DLD1 (cell line): Measurements from ENCODE around the gene TMEM178B.
"Not testable (repeated sequence)": the region's sequence is repeated elsewhere in the genome, so short reads cannot be mapped to it uniquely, and the experiment has no call there.

Source experiments
- in situ Hi-C: cut with HindIII; loops from 2 replicates; pipeline ENCODE4 v1.10.0; 2017; ENCODE audit warnings: low sequenced_read_pairs

Gene TMEM178B

DNA sequence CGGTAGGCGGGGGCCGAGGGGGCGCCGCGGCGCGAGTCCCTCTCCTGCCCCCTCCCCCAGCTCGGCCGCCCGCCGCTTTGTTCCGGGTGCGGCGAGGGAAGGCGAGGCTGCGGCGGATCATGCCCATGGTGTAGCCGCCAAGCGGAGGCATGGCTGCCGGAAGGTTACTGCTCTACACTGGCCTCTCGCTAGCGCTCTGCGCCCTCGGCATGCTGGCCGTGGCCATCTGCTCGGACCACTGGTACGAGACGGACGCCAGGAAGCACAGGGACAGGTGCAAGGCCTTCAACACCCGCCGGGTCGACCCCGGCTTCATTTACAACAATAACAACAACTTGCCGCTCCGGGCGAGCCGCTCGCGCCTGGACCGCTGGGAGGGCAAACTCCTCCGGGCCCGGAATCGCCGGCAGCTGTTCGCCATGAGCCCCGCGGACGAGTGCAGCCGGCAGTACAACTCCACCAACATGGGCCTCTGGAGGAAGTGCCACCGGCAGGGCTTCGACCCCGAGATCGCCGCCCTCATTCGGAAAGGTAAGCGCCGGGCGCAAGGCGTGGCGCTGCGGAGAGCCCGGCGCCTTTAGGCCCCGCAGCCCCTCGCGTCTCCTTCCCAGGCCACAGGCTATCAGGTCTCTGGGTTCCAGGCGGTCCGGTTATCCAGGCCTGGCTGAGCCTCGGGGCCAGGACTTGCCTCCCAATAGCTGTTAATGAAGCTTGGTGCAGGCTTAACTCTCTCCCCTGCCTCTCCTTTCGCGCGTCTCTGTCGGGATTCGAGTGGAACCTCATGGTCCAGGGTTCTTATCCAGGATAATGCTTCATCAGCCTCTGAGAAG, 513 bp downstream of the TMEM178B start:
- in situ Hi-C loops = no loop called here

DNA sequence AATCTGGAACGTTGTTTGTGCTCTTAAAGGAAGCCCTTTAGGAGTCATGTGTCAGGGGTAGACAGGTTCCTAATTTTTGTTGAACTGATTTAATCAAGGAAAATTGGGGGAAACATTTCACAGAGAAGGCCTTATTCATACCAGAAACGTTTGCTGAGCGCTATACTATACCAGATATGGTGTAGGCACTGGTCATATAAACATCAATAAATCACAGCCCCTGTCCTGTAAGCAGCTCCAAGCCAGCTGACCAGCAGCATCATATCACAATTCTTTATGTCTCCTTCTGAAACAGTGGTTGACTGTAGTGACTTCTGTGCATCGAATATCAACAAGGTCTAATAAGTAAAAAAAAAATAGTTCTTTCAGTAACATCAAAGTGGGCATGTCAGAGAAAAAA, 1.1 kb downstream of the TMEM178B start:
- in situ Hi-C loops = no loop called here

DNA sequence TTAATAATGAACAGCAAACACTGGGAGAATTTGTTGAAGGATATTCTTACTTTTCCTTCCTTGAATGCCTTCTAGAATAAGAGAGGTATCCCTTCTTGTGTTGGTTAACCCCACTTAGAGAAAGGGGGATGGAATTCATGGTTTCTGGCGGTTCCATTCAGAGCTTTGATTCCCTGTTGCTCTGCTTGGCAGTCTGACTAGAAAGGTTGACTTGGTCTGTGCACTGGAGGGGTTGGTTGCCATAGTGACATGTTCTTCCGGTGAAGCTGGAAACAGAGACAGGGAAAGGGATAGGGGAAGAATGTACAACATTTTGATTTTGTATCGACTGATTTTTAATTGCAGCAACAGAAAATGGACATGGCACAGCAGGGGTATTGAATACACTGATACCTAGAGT, 2.5 kb downstream of the TMEM178B start:
- in situ Hi-C loops = no loop called here

DNA sequence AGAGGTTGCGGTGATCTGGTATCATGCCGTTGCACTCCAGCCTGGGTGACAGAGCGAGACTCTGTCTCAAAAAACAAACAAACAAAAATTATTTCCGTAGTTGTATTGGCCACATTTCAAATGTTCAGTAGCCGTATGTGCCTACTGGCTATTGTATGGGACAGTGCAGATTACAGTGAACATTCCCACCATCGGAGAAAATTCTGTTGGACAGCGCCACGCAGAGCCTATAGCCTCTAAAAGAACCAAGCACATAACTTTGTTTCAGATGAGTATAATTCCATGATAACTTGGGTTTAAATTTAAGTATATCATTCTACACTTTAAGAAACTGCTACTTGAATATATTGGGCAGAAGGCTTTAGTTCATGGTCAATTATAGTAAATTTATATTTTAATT, 5.4 kb downstream of the TMEM178B start:
- in situ Hi-C loops = no loop called here

DNA sequence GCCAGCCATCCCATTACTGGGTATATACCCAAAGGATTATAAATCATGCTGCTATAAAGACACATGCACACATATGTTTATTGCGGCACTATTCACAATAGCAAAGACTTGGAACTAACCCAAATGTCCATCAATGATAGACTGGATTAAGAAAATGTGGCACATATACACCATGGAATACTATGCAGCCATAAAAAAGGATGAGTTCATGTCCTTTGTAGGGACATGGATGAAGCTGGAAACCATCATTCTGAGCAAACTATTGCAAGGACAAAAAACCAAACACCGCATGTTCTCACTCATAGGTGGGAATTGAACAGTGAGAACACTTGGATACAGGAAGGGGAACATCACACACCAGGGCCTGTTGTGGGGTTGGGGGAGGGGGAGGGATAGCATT, 15.6 kb downstream of the TMEM178B start:
- in situ Hi-C loops = not testable (repeated sequence)

DNA sequence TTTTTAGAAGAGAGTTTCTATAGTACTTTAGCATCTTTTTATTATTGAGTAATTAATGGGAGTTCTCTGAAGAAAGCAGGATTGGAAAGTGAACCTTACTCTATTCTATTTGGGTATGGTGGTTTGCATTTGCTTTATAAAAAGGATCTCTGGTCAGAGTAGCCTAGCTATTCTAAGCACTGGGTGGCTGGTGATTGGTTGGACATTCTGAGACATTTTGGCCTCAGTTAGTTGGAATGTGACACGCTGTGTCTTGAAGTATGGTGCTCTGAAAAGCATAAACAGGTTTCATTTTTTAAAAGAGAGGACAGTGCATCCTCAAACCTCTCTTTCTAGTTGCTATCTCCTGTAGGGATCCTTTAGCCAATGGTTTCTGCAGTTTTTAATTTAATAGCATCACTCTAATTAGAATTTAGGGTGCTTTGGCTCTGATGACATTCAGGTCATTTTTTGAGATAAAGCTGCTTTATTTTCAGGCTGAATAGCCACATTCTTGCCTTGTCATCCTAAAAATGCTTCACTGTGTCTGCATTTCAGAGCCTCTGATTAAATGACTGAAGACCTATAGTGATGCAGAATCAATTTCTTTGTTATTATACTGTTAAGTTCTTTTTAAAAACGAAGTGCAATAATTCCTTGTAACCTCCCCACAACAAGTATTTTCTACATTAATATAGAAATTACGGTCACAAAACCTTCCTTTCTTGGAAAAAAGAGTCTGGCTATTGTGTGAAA, 20.6 kb downstream of the TMEM178B start:
- in situ Hi-C loops = no loop called here

DNA sequence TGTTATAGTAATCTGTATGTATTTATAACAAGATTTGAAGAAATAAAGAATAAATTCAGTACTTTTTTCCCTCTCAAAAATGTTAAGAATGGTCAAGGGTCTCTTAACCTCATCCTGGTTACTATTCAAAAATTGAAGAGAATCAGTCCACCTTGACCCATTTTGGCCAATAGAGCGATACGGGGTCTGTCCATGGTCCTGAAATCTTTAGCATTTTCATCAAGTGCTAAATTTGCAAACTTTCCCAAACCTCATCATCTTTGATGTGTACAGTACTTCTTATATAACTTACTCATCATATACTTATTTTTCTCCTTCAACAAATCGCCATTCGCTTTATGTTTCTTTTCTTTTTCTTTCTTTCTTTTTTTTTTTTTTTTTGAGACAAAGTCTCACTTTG, 23.6 kb downstream of the TMEM178B start:
- in situ Hi-C loops = no loop called here

DNA sequence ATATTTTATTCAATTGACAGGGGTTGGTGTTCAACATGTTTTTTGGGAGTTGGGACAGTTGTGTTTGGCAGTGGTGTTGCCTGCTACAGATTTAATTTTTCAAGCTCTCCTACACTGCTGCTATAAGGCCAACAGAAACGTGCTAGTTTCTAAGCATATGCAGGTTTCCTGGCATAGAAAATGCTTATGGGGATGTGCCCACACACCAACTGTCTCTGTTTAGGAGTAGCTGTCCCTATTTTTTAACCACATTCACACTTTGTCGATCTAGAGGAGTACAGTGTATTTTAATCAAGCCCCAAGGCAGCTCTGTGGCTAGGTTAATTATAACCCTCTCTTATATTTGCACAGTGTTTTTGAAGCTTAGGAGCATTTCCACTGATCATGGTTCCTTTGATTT, 28.6 kb downstream of the TMEM178B start:
- in situ Hi-C loops = no loop called here

DNA sequence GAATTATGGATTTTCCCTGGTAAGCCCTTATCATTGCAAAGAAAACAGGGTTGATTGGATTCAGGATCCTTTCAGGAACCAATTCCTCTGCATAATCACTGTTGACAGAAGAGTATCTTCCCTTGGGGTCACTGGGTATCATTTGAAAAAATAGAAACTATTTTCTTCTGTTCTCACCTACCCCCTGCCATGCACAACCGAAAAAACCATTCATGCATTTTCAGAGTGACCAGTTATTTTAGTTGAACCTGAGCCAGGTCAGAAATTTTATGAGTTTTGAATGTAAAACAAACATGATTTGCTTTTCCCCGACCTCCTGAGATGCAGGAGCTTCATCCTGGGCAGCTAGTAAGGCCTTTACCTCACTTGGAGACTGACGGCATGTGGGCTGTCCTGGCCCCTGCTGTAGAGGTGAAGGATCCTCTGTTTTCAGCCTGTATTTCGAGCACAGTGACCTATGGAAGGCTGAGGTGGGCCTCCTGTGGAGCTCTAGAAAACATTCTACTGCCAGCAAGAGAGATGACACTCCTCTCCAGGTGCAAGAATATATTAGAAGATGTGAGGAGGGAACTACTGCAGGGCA, 30.1 kb downstream of the TMEM178B start:
- in situ Hi-C loops = no loop called here

DNA sequence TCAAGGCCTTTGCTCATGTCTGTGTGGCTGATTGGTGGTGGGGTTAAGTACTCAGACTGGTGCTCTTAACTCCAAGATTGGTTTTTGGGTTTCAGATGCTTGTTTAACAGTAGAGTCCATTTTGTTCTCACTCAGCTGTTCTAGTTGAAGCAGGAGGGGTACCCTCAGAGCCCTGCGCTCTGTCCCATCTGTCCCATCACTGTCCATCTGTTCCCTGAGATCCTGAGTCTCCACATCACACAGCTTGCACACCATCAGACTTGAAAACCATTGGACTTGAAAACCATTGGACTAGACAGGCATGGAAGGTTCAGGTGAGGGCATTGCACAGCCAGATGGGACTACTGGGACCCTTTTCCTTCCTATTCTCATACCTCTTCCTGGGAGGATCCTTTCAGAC, 39.3 kb downstream of the TMEM178B start:
- in situ Hi-C loops = no loop called here

DNA sequence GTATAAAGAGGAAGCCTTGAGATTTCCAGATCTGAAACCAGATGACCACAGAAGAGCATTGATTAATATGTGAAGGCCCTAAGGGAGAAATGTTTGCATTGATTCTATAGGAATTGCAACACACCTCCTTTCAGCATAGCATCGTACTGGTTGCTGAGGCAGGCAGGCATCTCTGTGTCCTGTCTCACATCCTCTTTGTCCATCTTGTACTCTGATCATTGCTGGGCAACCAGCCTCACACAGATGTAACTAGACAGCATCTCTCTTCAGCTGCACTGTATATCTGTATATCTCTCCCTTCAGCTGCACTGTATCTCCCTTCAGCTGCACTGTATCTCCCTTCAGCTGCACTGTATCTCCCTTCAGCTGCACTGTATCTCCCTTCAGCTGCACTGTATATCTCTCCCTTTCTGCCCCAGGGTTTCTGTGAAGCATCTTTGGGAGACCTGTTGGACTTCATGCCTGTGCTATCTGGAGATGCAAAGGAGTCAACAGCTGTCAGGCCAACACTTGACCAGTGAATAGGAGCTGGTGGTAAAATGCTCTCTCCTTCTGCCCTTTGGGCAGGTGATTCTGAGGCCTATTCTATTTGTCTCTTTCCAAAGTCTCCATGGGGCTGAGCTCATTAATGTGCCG, 40.3 kb downstream of the TMEM178B start:
- in situ Hi-C loops = no loop called here

DNA sequence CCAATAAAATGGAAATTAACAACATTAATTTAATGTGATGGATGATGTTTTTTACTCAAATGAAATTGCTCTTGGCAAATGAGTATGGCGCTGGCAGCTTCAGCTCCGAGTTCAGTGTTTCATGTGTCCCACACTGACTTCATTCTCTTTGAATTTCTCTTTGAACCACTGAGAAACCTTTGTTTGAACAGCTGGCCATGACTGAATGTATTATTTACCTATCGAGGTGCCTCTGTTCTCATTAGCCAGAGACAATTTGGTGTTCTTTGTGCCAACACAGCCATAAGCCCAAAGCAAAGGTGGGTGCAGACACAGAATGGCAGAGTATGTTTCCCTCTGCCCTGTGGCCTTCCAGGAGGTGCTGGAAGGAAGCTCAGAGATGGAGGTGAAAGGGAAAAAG, 42.1 kb downstream of the TMEM178B start:
- in situ Hi-C loops = no loop called here

DNA sequence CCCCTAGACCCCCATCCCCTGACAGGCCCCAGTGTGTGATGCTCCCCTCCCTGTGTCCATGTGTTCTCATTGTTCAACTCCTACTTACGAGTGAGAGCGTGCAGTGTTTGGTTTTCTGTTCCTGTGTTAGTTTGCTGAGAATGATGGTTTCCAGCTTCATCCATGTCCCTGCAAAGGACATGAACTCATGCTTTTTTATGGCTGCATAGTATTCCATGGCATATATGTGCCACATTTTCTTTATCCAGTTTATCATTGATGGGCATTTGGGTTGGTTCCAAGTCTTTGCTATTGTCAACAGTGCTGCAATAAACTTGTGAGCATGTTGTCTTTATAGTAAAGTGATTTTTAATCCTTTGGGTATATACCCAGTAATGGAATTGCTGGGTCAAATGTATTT, 42.8 kb downstream of the TMEM178B start:
- in situ Hi-C loops = not testable (repeated sequence)

DNA sequence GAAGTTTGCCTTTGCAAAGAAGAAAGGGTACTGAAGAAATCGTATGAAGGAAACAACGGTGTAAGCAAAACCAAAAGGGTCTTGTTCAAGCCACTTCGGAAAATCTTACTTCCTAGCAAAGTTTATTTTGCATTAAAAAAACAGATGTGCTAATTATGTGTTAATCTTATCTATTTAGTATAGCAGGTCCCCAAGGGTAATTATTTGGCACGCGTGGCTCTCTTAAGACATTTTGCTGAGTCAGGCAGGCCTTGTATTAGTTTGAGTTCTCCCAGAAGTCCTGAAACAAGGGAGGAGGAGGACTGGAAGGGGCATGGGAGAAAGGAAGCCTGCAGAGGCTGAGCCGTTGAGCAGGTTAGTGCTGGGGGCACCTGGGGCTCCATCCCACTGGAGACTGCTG, 44.9 kb downstream of the TMEM178B start:
- in situ Hi-C loops = no loop called here

DNA sequence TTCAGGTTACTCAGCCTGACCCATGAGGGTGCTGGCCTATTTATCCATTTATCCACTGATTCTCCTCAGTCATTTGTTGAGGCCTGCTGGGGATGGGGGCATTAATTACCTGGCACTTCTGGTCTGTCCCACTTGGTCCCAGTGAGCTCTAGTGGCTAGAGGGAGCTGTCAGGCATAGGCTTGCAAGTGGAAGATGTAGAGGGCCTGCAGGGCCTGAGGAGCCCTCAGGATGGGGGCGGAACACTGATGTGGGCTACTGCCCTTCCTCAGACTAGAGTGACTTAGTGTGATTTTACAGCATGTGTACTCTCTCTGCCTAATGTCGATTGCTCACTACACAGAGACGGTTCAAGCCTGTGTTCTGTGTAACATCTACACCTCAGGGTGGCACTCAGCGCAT, 45.3 kb downstream of the TMEM178B start:
- in situ Hi-C loops = no loop called here

DNA sequence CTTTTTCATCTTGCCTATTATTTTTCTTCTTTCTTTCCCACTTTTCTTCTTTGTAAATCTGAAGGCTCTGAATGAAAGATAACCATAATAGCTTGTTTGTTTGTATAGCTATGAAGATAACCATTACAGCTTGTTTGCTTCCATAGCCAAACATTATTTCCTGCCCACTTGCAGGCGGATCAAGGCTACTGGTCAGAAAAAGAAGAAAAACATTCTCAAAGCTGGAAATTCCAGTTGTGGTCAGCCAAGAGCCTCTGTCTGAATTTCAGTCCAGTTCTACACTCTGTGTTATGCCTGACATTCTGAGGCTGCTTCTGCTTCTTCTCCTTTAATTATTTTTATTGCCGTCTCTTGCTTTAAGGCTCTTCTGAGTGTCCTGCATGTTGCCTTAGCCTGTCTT, 48.9 kb downstream of the TMEM178B start:
- in situ Hi-C loops = no loop called here

DNA sequence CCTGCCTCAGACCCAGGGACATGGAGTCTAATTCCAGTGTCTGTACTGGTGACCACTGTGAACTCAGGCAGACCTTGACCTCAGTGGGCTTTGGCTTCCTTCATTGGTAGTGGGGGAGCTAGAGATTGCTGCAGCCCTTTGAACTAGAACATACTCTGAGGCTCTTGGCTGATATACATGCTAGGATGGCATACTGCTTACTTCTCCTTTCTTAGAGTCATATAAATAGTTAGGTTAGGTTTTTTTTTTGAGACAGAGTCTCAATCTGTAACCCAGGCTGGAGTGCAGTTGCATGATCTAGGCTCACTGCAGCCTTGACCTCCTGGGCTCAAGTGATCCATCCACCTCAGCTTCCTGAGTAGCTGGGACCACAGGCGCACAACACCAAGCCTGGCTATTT, 49.7 kb downstream of the TMEM178B start:
- in situ Hi-C loops = no loop called here

DNA sequence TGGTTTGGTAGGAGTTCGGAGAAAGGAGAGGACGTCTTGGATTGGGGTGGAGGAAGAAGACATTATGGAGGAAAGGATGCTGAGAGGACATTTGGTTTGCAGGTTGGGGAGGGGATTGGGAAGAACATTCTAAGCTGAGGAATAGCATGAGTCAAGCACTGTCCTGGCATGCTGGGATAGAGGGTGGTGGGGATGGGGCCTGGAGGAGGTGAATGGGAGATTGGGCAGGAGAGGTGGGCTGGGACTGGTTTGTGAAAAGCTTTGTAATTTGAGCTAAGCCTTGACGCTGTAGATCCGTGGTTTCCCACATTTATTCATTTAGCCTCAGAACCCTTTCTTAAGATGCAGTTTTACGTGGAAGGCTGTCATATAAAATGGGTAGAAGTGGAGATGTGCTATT, 52.2 kb downstream of the TMEM178B start:
- in situ Hi-C loops = no loop called here

DNA sequence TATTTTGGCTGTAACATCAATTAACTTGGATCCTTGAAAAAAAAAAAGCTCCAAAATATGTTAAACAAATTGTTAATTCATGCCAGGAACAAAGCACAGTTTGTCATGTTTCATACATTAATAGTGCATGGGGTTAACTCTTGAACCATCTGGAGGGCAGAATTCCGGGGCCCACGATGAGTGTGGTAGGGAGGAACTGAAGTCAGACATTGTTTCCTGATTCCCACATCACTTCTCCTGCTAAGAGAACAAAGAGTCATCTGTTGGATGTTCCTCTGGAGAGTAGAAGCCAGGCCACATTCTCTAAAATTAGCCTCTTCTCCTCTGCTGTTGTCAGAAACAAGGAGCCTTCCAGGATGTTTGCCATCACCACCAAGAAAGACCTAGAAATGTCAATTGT, 54.6 kb downstream of the TMEM178B start:
- in situ Hi-C loops = no loop called here

DNA sequence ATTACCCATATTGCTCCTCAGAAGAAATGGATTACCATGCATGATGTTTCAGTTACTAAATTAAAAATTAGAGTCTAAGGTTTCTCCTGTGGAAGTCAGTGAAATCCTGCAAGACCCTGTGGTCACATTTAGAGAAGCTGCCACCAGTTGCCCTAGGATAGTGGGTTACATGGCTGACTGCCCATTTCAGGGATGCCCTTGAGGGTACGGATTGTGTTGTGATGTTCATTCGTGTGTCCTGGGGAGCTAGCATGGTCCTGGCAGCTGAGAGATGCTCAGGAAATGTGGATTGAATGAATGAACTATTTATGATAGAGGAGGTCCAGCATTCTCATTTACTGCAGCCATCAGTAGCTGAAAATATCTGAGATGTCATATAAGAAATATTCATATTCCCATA, 55.1 kb downstream of the TMEM178B start:
- in situ Hi-C loops = no loop called here

DNA sequence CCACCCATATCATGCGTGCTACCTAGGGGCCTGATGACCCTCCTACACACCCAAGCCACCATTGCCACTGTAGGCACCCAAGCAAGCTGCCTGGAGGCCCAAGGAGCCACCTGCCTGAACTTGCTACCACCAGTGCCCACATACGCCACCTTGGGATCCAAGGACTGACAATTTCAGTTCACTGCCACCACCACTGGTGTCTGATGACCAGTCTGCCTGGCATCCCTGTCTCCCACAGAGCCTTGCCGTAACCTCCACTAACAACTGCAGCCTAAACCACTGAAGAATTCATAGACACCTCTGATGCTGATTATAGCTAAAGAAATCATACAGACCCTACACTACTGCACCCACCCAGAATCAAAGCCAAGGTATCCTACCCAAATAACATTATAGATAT, 58.8 kb downstream of the TMEM178B start:
- in situ Hi-C loops = no loop called here

DNA sequence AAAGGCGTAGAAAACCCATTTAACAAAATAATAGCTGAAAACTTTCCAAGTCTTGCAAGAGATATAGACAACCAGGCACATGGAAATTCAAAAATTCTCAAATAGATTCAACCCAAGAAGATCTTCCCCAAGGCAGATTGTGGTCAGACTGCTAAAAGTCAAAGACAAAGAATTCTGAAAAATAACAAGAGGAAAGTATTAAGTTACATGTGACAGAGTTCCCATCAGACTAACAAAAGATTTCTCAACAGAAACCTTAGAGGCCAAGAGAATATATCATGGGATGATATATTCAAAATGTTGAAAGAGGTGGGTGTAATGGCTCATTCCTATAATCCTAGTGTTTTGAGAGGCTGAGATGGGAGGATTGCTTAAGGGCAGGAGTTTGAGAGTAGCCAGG, 59.8 kb downstream of the TMEM178B start:
- in situ Hi-C loops = no loop called here
